ENCODE data around the gene RLF. TPM values are rescaled to one million over a fixed set of nuclear protein-coding genes. Genes with fewer than 3 reads are reported as not detected.
"Not testable (repeated sequence)": the region's sequence is repeated elsewhere in the genome, so short reads cannot be mapped to it uniquely, and the experiment has no call there.

RLF gene
- polyA plus RNA-seq, 2 of the 4 experiments (the other 2 are of a cell fraction) = 4.7 to 7.9 TPM

GRCh38 chr1:40194639-40195038 lies 33.5 kb downstream of the RLF start:
- H3K27ac ChIP-seq; DNase-seq (ENCODE audit: low read depth in 1 of 2, low spot score in 1 of 2); FAIRE-seq; H3K4me1 ChIP-seq; H3K4me3 ChIP-seq; POLR2A ChIA-PET; H3K9me3 ChIP-seq; H3K4me2 ChIP-seq; ATAC-seq: not testable (repeated sequence)
- 85% methylated on average over 6 of the region's 6 CpGs for WGBS (ENCODE audit: missing lambda C conversion rate)
- peak; percentile 24; the same call in 1 of the 2 replicates for TF ChIP-seq ZC3H11A (IDR thresholded peaks at IDR 0.05)
- CTCF ChIA-PET = interaction anchor here (2.4 kb wide), 1 partner anchor 42 kb away, joined by 5 read pairs; no protein-coding TSS in a partner anchor

DNA sequence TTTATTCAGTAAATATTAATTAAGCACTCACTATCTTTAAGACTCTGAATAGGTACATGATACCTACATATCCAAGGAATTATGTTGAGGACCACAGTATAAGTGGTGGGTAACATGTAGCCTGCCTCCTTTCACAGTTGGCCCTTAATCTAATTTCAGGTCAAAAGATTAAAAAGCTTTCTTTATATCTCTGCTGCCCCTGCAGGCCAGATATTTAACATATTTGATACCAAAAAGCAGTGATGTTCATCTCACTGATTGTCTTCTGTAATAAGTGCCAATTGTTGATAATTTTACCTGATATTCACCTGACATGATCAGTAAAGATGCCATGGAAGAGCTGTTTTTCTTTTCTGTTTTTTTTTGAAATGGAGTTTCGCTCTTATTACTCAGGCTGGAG lies 36.5 kb downstream of the RLF start:
- DNase-seq (ENCODE audit: low read depth in 1 of 2, low spot score in 1 of 2) (peak in 1 of 2 experiments; percentile 3), ATAC-seq (no peak), FAIRE-seq (no peak)
- Histone ChIP-seq H3K4me2 (no peak overlapping the region), H3K27ac (no peak overlapping the region), H3K4me1 (0 out of 3 replicates have a peak, but pooled peaks cover 4% of the 10 kb centered on the region), H3K4me3 (no peak overlapping the region), H3K9me3 (no peaks in the 10 kb centered on the region)
- ChIA-PET POLR2A (no interaction called here), CTCF (interaction anchor here (0.6 to 1.4 kb wide), 3 partner anchors 11 to 36 kb away, joined by 3 to 4 read pairs (median 3); partner anchors contain the start of gene RLF)
- 100% methylated on average over 1 of the region's 1 CpG for WGBS (ENCODE audit: missing lambda C conversion rate)
- TF ChIP-seq, protein P1, sequence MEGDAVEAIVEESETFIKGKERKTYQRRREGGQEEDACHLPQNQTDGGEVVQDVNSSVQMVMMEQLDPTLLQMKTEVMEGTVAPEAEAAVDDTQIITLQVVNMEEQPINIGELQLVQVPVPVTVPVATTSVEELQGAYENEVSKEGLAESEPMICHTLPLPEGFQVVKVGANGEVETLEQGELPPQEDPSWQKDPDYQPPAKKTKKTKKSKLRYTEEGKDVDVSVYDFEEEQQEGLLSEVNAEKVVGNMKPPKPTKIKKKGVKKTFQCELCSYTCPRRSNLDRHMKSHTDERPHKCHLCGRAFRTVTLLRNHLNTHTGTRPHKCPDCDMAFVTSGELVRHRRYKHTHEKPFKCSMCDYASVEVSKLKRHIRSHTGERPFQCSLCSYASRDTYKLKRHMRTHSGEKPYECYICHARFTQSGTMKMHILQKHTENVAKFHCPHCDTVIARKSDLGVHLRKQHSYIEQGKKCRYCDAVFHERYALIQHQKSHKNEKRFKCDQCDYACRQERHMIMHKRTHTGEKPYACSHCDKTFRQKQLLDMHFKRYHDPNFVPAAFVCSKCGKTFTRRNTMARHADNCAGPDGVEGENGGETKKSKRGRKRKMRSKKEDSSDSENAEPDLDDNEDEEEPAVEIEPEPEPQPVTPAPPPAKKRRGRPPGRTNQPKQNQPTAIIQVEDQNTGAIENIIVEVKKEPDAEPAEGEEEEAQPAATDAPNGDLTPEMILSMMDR (IDR thresholded peaks at IDR 0.05) = 0 out of 3 replicates have a peak, but pooled peaks have one; percentile 8
- TF ChIP-seq HOXB13 (CRISPR knock-in tag; IDR thresholded peaks at IDR 0.05; ENCODE audit: low read depth) = no peak

- Histone ChIP-seq H3K4me2 (no peak overlapping the region), H3K4me3 (no peak overlapping the region), H3K4me1 (no peaks in the 10 kb centered on the region), H3K27ac (no peak overlapping the region), H3K9me3 (no peaks in the 10 kb centered on the region)
- WGBS (ENCODE audit: missing lambda C conversion rate) = 93% methylated on average over 3 of the region's 3 CpGs
- ChIA-PET CTCF (interaction anchor here (0.7 to 1.7 kb wide), 2 partner anchors 10 to 46 kb away, joined by 3 to 4 read pairs; no protein-coding TSS in a partner anchor), POLR2A (no interaction called here)
- ATAC-seq = no peak
- no peak for DNase-seq (ENCODE audit: low read depth in 1 of 2, low spot score in 1 of 2)
- FAIRE-seq = no peak
- TF ChIP-seq ESRRA (IDR thresholded peaks at IDR 0.05; ENCODE audit: borderline replicate concordance, low read length) (no peak), MAFK (IDR thresholded peaks at IDR 0.05; ENCODE audit: partially characterized antibody) (peak; percentile 81)
Measured at GRCh38 chr1:40199126-40199525, 37.9 kb downstream of the RLF start.

- DNase-seq (ENCODE audit: low read depth in 1 of 2, low spot score in 1 of 2) = no peak
- Histone ChIP-seq H3K27ac (no peak overlapping the region), H3K4me3 (no peak overlapping the region), H3K9me3 (no peaks in the 10 kb centered on the region), H3K4me1 (no peaks in the 10 kb centered on the region), H3K4me2 (no peak overlapping the region)
- TF ChIP-seq RNF2 (IDR thresholded peaks at IDR 0.05; ENCODE audit: borderline replicate concordance, low read depth) = no peak
- TF ChIP-seq MYC (IDR thresholded peaks at IDR 0.05; ENCODE audit: borderline replicate concordance, low read length) = no peak
- TF ChIP-seq SREBF2 (IDR thresholded peaks at IDR 0.05) = no peak
- TF ChIP-seq, protein P2, sequence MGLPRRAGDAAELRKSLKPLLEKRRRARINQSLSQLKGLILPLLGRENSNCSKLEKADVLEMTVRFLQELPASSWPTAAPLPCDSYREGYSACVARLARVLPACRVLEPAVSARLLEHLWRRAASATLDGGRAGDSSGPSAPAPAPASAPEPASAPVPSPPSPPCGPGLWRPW (IDR thresholded peaks at IDR 0.05) = no peak
- no peak for TF ChIP-seq HOXA7 (CRISPR knock-in tag; IDR thresholded peaks at IDR 0.05)
- no peak for TF ChIP-seq CBX2 (IDR thresholded peaks at IDR 0.05; ENCODE audit: borderline replicate concordance, low read depth)
- ChIA-PET CTCF (interaction anchor here (0.6 to 1.4 kb wide), 2 partner anchors 111 to 200 kb away, joined by 3 read pairs; no protein-coding TSS in a partner anchor), POLR2A (no interaction called here)
- WGBS (ENCODE audit: missing lambda C conversion rate) = 90% methylated on average over 4 of the region's 4 CpGs
- no peak for FAIRE-seq
- ATAC-seq = no peak
Measured at GRCh38 chr1:40204856-40205255, 43.7 kb downstream of the RLF start.

GRCh38 chr1:40210511-40211204 lies 49.5 kb downstream of the RLF start:
- ChIA-PET CTCF (interaction anchor here (1.5 kb wide), 1 partner anchor 128 kb away, joined by 5 read pairs; no protein-coding TSS in a partner anchor), POLR2A (no interaction called here)
- DNase-seq (ENCODE audit: low read depth in 1 of 2, low spot score in 1 of 2) (no peak), FAIRE-seq (no peak), ATAC-seq (no peak)
- TF ChIP-seq MAFK (IDR thresholded peaks at IDR 0.05; ENCODE audit: partially characterized antibody) (peak; percentile 87), KDM5A (IDR thresholded peaks at IDR 0.05) (no peak), FOXS1 (CRISPR knock-in tag; IDR thresholded peaks at IDR 0.05) (no peak), ZFP36 (IDR thresholded peaks at IDR 0.05; ENCODE audit: borderline replicate concordance, partially characterized antibody) (no peak), ZNF302 (CRISPR knock-in tag; IDR thresholded peaks at IDR 0.05) (no peak)
- TF ChIP-seq, protein P3, sequence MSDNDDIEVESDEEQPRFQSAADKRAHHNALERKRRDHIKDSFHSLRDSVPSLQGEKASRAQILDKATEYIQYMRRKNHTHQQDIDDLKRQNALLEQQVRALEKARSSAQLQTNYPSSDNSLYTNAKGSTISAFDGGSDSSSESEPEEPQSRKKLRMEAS (IDR thresholded peaks at IDR 0.05) = no peak
- TF ChIP-seq, protein P2 (IDR thresholded peaks at IDR 0.05) = no peak
- H3K4me1 ChIP-seq = no peaks in the 10 kb centered on the region
- H3K4me2 ChIP-seq = no peak overlapping the region
- no peak overlapping the region for H3K27ac ChIP-seq
- 75% methylated on average over 3 of the region's 3 CpGs for WGBS (ENCODE audit: missing lambda C conversion rate)
- H3K4me3 ChIP-seq = no peak overlapping the region
- H3K9me3 ChIP-seq = no peaks in the 10 kb centered on the region
